Body of pancreas (tissue), 4 donors: ENCODE measurements around the gene GUCA1A. TPM values are rescaled to one million over a fixed set of nuclear protein-coding genes. Genes with fewer than 3 reads are reported as not detected.

Experiments
- ATAC-seq: fragments of 150-250 bp; one replicate; pipeline ENCODE4 v1.9.1; 2016
- DNase-seq, 4 donors: peaks; one replicate each; pipeline ENCODE4 v3.0.0-alpha.2; 2019
- H3K27ac ChIP-seq, 4 donors: fragments of 200-600 bp; sonication (generic); 1 replicate in 3 of 4; 2 replicates in 1 of 4; pipeline versions ENCODE4 v1.5.1 to v1.6.1; 2016 to 2019; ENCODE audit warnings: mild to moderate bottlenecking in 1 of 4, mixed read lengths in 1 of 4, moderate library complexity in 1 of 4
- H3K27me3 ChIP-seq, 2 donors: fragments of 200-600 bp; sonication (generic); one replicate each; pipeline ENCODE4 v1.6.0; 2016; ENCODE audit warnings: mild to moderate bottlenecking in 1 of 2
- H3K36me3 ChIP-seq, 2 donors: fragments of 200-600 bp; sonication (generic); replicated peaks in 1 of 2; 2 replicates each; pipeline ENCODE4 v1.5.1; 2016; ENCODE audit warnings: low read depth in 2 of 2; ENCODE audit not compliant: insufficient read depth in 1 of 2
- H3K4me1 ChIP-seq: fragments of 200-600 bp; sonication (generic); one replicate; pipeline ENCODE4 v1.6.0; 2016
- H3K4me3 ChIP-seq, 2 donors: fragments of 200-600 bp; sonication (generic); 1 replicate in 1 of 2; 2 replicates in 1 of 2; pipeline ENCODE4 v1.5.1; 2016 to 2019
- H3K9me3 ChIP-seq, 3 donors: fragments of 200-600 bp; sonication (generic); 1 replicate in 2 of 3; 2 replicates in 1 of 3; pipeline ENCODE4 v1.5.1; 2016
- CTCF ChIP-seq, 7 experiments: fragments of 450-650 bp in 4 of 7; fragments of 200-600 bp in 3 of 7; sonication (generic) in 3 of 7; IDR thresholded peaks; one replicate each; pipeline ENCODE4 v1.5.1; 2016 to 2019; ENCODE audit warnings: antibody characterized with exemption in 7 of 7
- POLR2A ChIP-seq, 3 donors: fragments of 450-650 bp; IDR thresholded peaks; one replicate each; pipeline ENCODE4 v1.6.1; 2016; ENCODE audit warnings: antibody characterized with exemption in 3 of 3, mild to moderate bottlenecking in 2 of 3
- WGBS, 2 donors: methylation state at CpG; one replicate each; pipeline ENCODE4 v1.1.5; 2017; 5-methylcytosine and 5-hydroxymethylcytosine counted together
- intact Hi-C: fragments of 100-400 bp; cut with DNase I; formaldehyde crosslinking; loops from one replicate; pipeline ENCODE4 v1.15.1; 2023
- total RNA-seq, 2 donors: library from RNA; depleted of rRNA; stranded (reverse); fragments of >200 nt; gene quantifications; one replicate each; pipeline ENCODE4 v1.1.0, GENCODE V29; 2016

Gene GUCA1A
- total RNA-seq, result not detected

GRCh38 chr6:42173101-42173500 is at the start of gene GUCA1A:
Gene GUCA1A (plus strand): TSS chr6:42173364. CDS start chr6:42173614, 250 bp downstream.
- Histone ChIP-seq H3K36me3 (no peaks in the 10 kb centered on the region), H3K4me1 (no peaks in the 10 kb centered on the region), H3K9me3 (no peaks in the 10 kb centered on the region), H3K4me3 (no peak within 1 kb of the TSS), H3K27me3 (no peaks in the 10 kb centered on the region), H3K27ac (no peak within 1 kb of the TSS)
- DNase-seq (no peak), ATAC-seq (no peak)
- TF ChIP-seq CTCF (IDR thresholded peaks at IDR 0.05), result no peak
- no peak for TF ChIP-seq POLR2A (IDR thresholded peaks at IDR 0.05)
- WGBS, 2 donors, result 78 to 79% methylated on average over 2 of the region's 2 CpGs
- intact Hi-C loops, result no loop called here

- ATAC-seq, result no peak
- H3K27ac ChIP-seq, result no peak overlapping the region
- 80 to 81% methylated on average over 10 to 11 of the region's 11 CpGs for WGBS, 2 donors
Observed at GRCh38 chr6:42123379-42124103, 49.6 kb upstream of the GUCA1A start.

GRCh38 chr6:42124223-42124836 is 48.8 kb upstream of the GUCA1A start:
- intact Hi-C loops, result no loop called here
- WGBS, 2 donors, result 79 to 84% methylated on average over 2 to 8 of the region's 9 CpGs
- H3K4me1 ChIP-seq, result peaks cover 2% of the 10 kb centered on the region
- no peak overlapping the region for H3K27ac ChIP-seq
- no peak overlapping the region for H3K4me3 ChIP-seq
- H3K36me3 ChIP-seq, result peaks cover 4 to 7% of the 10 kb centered on the region in 2 donors
- ATAC-seq (no peak), DNase-seq (no peak)
- H3K9me3 ChIP-seq, result no peaks in the 10 kb centered on the region
- TF ChIP-seq CTCF (IDR thresholded peaks at IDR 0.05) (no peak), POLR2A (IDR thresholded peaks at IDR 0.05) (no peak)
- no peaks in the 10 kb centered on the region for H3K27me3 ChIP-seq

More at GRCh38 chr6:42123379-42124103, 49.6 kb upstream of the GUCA1A start:
- Histone ChIP-seq H3K27me3 (no peaks in the 10 kb centered on the region), H3K36me3 (peaks cover 4 to 6% of the 10 kb centered on the region in 2 donors), H3K4me1 (peaks cover 10% of the 10 kb centered on the region), H3K9me3 (no peaks in the 10 kb centered on the region), H3K4me3 (no peak overlapping the region)
- no peak for DNase-seq
- TF ChIP-seq POLR2A (IDR thresholded peaks at IDR 0.05), result no peak
- no peak for TF ChIP-seq CTCF (IDR thresholded peaks at IDR 0.05)
- intact Hi-C loops, result no loop called here

GRCh38 chr6:42125231-42125630 is 47.9 kb upstream of the GUCA1A start:
- TF ChIP-seq POLR2A (IDR thresholded peaks at IDR 0.05) (no peak), CTCF (IDR thresholded peaks at IDR 0.05) (no peak)
- H3K27ac ChIP-seq, result no peak overlapping the region
- no peak for DNase-seq
- no peak for ATAC-seq
- H3K9me3 ChIP-seq, result no peaks in the 10 kb centered on the region
- no peak overlapping the region for H3K4me3 ChIP-seq
- H3K4me1 ChIP-seq, result no peaks in the 10 kb centered on the region
- H3K27me3 ChIP-seq, result no peaks in the 10 kb centered on the region
- intact Hi-C loops, result no loop called here
- WGBS, 2 donors, result 83 to 93% methylated on average over 9 to 14 of the region's 14 CpGs
- peaks cover 4 to 7% of the 10 kb centered on the region in 2 donors for H3K36me3 ChIP-seq
